DND-41 (cell line): ENCODE measurements around the gene PIH1D1.
A peak's percentile ranks its signal among the peaks of the same experiment; 100 is the strongest.

Experiments used
- ATAC-seq: fragments of 200-7000 bp; cut with Tn5 transposase; 3 replicates; pipeline ENCODE4 v1.9.1; 2021; ENCODE audit warnings: low read depth; ENCODE audit not compliant: insufficient read depth
- DNase-seq: peaks from one replicate; pipeline ENCODE4 v3.0.0-alpha.2; 2020
- H2AFZ ChIP-seq: 2 replicates; pipeline ENCODE4 v1.6.0; 2012; ENCODE audit warnings: low read depth, low read length
- H3K27ac ChIP-seq: 2 replicates; pipeline ENCODE4 v1.5.1; 2012; ENCODE audit warnings: low read length, inconsistent platforms
- H3K27me3 ChIP-seq: fragments of 200-600 bp; sonication (generic); 2 replicates; pipeline ENCODE4 v1.6.0; 2012; ENCODE audit warnings: low read length, mild to moderate bottlenecking, inconsistent platforms; ENCODE audit not compliant: insufficient read depth, poor library complexity
- H3K36me3 ChIP-seq: 2 replicates; pipeline ENCODE4 v1.5.1; 2012; ENCODE audit warnings: low read length, inconsistent platforms; ENCODE audit not compliant: insufficient read depth
- H3K4me1 ChIP-seq: 2 replicates; pipeline ENCODE4 v1.5.1; 2012; ENCODE audit warnings: mild to moderate bottlenecking, low read length; ENCODE audit not compliant: insufficient read depth
- H3K4me2 ChIP-seq: 2 replicates; pipeline ENCODE4 v1.6.0; 2012; ENCODE audit warnings: mild to moderate bottlenecking, moderate library complexity, low read length, inconsistent platforms; ENCODE audit not compliant: insufficient read depth
- H3K4me3 ChIP-seq, 2 experiments: fragments of 200-600 bp in 1 of 2; shearing (Covaris generic) in 1 of 2; 2 replicates each; pipeline ENCODE4 v1.5.1; 2012 to 2016; ENCODE audit warnings: inconsistent platforms in 2 of 2, low read length in 2 of 2, mild to moderate bottlenecking in 2 of 2, low read depth in 1 of 2, moderate library complexity in 1 of 2
- H3K79me2 ChIP-seq: 2 replicates; pipeline ENCODE4 v1.6.0; 2012; ENCODE audit warnings: low read length, inconsistent platforms; ENCODE audit not compliant: insufficient read depth
- H3K9ac ChIP-seq: 2 replicates; pipeline ENCODE4 v1.6.0; 2012; ENCODE audit warnings: low read depth, mild to moderate bottlenecking, inconsistent platforms, low read length, moderate library complexity
- H3K9me3 ChIP-seq: 2 replicates; pipeline ENCODE4 v1.5.1; 2012; ENCODE audit warnings: low read length, moderate library complexity, mild to moderate bottlenecking, inconsistent platforms; ENCODE audit not compliant: insufficient read depth, severe bottlenecking
- H4K20me1 ChIP-seq: 2 replicates; pipeline ENCODE4 v1.6.0; 2012; ENCODE audit warnings: low read length; ENCODE audit not compliant: insufficient read depth
- CTCF ChIP-seq: IDR thresholded peaks from 2 replicates; pipeline ENCODE4 v1.5.1; 2012; ENCODE audit warnings: borderline replicate concordance, low read length, moderate library complexity, mild to moderate bottlenecking; ENCODE audit not compliant: poor library complexity, severe bottlenecking; ENCODE audit errors: extremely low read depth
- EZH2 ChIP-seq: IDR thresholded peaks from 3 replicates; pipeline ENCODE4 v1.6.1; 2012; ENCODE audit warnings: borderline replicate concordance, low read depth, mild to moderate bottlenecking, moderate library complexity, low read length, inconsistent platforms; ENCODE audit not compliant: severe bottlenecking

PIH1D1 gene

GRCh38 chr19:49486232-49486631, 34.6 kb upstream of the PIH1D1 start:
- no peak for DNase-seq
- H3K27me3 ChIP-seq = no peaks in the 10 kb centered on the region
- peak overlapping the region in 1 of 2 experiments; percentile 55; a peak in 2 of 4 replicates for H3K4me3 ChIP-seq
- H3K79me2 ChIP-seq = peaks cover 44% of the 10 kb centered on the region
- no peak for ATAC-seq
- peak overlapping the region; percentile 83; the same call in 1 of the 2 replicates for H2AFZ ChIP-seq
- H3K36me3 ChIP-seq = peaks cover 38% of the 10 kb centered on the region
- H3K27ac ChIP-seq = peak overlapping the region; percentile 81
- peaks cover 37% of the 10 kb centered on the region for H3K4me1 ChIP-seq
- peak overlapping the region; percentile 64 for H3K4me2 ChIP-seq
- no peaks in the 10 kb centered on the region for H3K9me3 ChIP-seq
- TF ChIP-seq EZH2 (no peak), CTCF (no peak)
- peaks cover 36% of the 10 kb centered on the region for H4K20me1 ChIP-seq
- peak overlapping the region; percentile 87 for H3K9ac ChIP-seq

- Histone ChIP-seq H3K9ac (no peak overlapping the region), H3K27ac (no peak overlapping the region), H3K4me2 (no peak overlapping the region), H3K9me3 (no peaks in the 10 kb centered on the region), H3K4me1 (peaks cover 2% of the 10 kb centered on the region), H4K20me1 (no peaks in the 10 kb centered on the region), H3K36me3 (no peaks in the 10 kb centered on the region), H3K79me2 (no peaks in the 10 kb centered on the region), H2AFZ (no peak overlapping the region), H3K4me3 (no peak overlapping the region), H3K27me3 (no peaks in the 10 kb centered on the region)
- no peak for ATAC-seq
- DNase-seq = no peak
- no peak for TF ChIP-seq CTCF
- TF ChIP-seq EZH2 = no peak
These were observed 29.5 kb upstream of the PIH1D1 start for GRCh38 chr19:49481020-49481683.

GRCh38 chr19:49479975-49480628, 28.5 kb upstream of the PIH1D1 start:
- H3K9me3 ChIP-seq = no peaks in the 10 kb centered on the region
- no peak for TF ChIP-seq EZH2
- TF ChIP-seq CTCF = no peak
- no peak overlapping the region for H3K4me2 ChIP-seq
- H3K4me1 ChIP-seq = peaks cover under 1% of the 10 kb centered on the region
- peak overlapping the region; percentile 16; the same call in 1 of the 2 replicates for H3K27ac ChIP-seq
- ATAC-seq = no peak
- H3K27me3 ChIP-seq = no peaks in the 10 kb centered on the region
- DNase-seq = no peak
- no peak overlapping the region for H2AFZ ChIP-seq
- no peaks in the 10 kb centered on the region for H3K36me3 ChIP-seq
- H3K79me2 ChIP-seq = no peaks in the 10 kb centered on the region
- H3K9ac ChIP-seq = no peak overlapping the region
- no peaks in the 10 kb centered on the region for H4K20me1 ChIP-seq
- no peak overlapping the region for H3K4me3 ChIP-seq
